Activated T-cell treated with anti-CD3 and anti-CD28 coated beads for 4 hours (primary cell): ENCODE results near the gene ARMH1.
A peak's percentile ranks its signal among the peaks of the same experiment; 100 is the strongest.
"Not testable (repeated sequence)": the region's sequence is repeated elsewhere in the genome, so short reads cannot be mapped to it uniquely, and the experiment has no call there.

Source experiments
- DNase-seq: peaks from one replicate; pipeline ENCODE4 v3.0.0-alpha.2; 2020

The ARMH1 gene

DNA sequence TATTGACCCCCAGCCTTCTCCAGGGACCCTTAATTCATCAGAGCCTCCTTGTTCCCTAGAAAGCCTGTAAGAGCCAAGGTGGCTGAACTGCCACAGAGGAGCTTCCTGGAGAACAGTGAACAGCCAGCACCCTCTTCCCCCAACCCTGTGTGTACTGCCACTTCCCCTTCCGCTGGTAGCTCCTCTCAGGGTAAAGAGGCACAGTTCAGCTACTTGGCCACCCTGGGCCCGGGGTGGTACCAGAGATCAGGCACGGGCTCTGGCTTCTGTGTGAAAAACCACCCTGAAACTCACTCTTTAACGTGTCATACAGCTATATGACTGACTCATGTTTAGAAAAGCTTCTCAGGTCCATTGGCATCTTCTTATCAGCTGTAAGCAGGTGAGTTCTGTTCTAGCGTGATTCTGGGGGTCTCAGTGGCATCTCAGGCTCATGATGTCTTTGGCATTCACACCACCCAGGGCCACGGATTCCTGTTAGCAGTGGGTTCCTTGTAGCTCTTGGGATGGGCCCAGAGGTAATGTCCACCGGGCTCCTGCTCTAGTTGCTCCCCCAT is 22.4 kb downstream of the ARMH1 start:
- DNase-seq: no peak

DNA sequence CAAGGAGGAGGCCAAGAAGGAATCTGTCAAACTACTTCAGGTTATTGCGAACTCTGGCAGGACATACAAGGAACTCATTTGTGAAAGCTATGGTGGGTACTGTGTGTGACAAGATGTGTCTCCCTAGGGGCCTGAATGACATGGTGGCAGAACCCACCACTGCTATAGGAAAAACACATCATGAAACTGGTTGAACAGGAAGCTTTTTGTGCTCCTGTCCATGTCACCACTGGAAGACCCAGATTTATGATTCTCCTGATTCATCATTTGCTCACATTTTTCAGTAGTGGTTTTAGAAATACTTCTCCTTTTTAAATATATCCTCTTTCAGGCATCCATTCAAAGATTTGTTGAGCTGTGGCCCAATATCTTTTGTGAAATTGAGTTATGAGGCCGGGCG is 23.6 kb downstream of the ARMH1 start:
- DNase-seq: no peak

DNA sequence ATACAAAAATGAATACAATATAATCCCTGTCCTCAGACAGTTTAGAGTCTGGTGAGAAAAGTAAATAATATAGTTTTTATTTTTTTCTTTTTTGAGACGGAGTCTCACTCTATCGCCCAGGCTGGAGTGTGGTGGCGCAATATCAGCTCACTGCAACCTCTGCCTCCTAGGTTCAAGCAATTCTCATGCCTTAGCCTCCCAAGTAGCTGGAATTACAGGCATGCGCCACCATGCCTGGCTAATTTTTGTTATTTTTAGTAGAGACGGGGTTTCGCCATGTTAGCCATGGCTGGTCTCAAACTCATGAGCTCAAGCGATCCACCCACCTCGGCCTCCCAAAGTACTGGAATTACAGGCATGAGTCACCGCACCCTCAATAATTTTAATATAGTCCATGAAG is 24.9 kb downstream of the ARMH1 start:
- not testable (repeated sequence) for DNase-seq

DNA sequence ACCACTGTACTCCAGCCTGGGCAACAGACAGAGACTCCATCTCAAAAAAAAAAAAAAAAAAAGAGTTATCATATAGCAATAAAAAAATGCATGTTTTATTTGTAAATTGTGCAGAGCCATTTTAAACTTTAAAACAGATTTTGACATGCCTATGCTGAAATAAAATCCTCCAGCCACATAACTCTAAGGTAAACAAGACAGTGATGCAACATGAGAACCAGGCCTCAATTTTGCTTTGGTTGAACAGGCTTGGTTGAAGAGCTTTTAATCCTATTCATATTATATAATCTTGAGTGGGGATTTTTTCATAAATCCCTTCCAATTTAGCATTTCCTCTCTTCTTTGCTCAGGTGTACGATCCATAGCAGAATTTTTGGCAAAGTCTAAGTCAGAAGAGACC is 26.1 kb downstream of the ARMH1 start:
- DNase-seq: no peak

DNA sequence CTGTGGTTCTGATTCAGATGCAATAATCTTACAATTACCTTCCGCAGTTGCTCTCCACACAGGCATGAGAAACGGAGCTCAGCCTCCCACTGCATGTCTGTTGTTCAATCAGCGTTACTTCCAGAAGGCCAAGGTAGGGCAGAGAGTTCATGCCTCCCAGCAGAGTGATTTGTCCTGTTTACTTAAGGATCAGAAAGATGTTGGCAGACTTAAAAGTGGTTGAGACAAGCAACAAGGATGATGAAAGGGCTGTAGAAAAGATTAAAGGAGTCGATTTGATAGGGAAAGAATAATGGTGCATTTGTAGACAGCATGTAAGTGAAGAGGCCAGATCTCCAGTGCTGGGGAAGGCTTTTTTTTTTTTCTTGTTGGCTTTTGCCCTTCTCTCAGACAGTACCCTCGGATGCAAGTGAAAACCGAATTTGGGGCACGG is 26.6 kb downstream of the ARMH1 start:
- no peak for DNase-seq

DNA sequence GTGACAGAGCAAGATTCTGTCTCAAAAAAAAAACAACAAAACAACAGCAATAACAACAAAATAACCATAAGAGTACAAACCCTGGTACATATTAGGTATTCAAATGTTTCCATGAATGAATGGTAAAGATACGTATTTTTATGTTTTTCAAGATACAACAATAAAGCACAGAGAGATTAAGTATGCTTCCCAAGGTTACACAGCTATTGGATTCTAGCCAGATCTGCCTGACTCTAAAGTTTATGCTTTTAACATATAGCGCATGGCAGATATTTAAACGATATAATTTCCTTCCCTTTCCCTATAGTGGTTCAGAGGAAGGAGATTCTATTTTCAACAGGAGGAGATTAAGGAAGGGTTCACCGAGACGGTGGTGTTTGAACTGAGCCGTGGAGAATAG is 31.0 kb downstream of the ARMH1 start:
- DNase-seq: no peak

DNA sequence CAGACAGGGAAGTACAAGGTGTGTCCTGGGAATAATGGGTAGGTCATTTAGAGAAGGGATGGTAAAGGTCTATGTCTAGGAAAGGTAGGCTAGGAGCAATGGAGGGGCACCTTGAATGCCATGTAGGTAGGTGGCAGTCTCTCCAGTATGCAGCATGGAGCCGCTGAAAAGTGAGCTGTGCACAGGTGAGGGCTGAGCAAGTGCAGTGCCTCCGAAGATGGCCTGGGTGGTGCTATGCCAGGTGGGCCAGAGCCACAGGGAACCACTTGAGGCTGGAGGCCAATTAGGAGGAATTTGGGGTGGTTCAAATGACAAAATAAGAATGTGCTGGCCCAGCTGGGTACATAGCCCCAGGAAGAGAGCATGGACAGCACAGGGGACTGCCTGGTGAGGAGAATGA is 31.4 kb downstream of the ARMH1 start:
- no peak for DNase-seq

DNA sequence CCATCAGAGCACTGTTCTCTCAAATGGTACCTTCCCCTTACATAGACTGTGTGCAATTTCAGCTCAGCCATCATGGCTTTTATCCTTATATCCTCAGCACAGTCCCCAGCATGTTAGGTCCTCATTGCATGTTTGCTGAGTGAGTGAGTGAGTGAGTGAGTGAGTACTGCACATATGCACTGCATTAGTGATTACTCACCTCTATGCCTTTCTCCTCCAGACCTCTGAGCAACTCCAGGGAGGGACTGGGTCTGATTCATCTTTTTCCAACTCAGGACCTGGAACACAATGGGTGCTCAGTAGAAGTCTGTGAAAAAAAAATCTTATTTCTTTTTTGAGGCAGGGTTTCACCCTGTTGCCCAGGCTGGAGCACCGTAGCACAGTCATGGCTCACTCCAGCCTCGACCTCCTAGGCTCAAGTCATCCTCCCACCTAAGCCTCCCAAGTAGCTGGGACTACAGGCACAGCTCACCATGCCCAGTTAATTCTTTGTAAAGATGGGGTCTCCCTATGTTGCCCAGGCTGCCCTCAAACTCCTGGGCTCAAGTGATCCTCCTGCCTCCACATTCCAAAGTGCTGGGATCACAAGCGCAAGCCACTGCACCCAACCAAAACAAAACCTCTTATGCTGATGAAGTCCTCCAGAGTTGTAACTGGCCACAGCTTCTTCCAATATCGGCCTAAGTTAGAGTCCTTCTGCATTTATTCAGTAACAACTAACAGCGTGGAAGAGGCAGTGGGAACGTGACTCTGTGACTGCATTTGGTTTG is 32.8 kb downstream of the ARMH1 start:
- DNase-seq: no peak

DNA sequence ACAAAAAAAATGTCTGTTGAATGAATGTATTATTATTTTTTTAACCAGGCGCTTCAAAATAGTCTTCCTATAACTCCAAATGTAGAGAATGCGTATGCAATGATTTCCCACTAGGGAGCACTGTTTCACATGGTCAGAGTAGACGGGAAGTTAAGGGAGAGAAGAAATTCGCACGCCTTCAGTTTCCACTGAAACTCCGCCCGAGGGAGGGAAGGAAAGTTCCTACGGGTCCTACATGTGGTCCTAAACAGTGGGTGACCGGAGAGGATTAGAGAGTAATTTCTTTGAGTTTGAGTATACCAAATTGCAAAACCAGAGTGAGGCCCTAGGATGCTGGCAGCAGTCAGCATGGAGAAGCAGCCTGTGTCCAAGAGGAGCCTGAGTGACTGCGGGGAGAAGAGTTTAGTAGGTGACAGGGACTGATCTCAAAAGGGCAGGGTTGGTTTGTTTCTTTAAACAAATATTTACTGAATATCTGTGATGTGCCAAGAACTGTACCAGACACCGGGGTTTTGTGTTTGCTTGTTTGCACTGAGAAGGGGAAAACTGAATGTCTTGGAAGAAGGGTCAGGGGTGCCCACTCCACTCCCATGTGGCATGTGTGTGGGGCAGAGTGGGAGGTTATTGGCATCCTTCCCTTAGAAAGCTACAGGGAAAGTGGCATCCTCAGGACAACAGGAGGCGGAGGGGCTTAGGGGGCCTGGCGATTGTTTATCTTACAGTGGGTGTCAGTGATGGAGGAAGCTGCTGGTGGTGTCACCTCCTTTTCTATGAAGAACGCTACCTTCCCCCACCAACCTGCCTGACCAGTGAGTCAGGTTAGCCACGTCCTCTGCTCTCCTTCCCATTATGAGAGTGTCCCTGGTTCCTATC is 33.7 kb downstream of the ARMH1 start:
- no peak for DNase-seq

DNA sequence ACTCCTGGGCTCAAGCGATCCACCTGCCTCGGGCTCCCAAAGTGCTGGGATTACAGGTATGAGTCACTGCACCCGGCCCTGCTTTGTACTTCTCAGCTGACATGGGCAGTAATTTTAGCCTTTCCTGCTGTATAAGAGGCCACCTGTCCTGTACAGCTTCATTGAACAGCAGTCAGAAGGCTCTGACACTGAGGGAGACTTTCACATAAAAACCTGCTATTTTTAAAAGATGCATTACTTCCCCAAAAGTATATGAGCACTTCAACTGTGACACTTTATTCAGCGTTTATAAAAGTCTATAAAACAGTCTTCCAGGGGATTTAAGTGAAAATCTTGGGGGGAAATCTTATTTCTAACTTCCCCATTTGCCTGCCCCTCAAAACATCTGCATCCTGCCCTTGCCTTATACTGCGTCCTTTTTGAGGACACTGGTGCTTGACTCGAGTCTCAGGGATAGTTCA is 38.8 kb downstream of the ARMH1 start:
- DNase-seq: no peak

DNA sequence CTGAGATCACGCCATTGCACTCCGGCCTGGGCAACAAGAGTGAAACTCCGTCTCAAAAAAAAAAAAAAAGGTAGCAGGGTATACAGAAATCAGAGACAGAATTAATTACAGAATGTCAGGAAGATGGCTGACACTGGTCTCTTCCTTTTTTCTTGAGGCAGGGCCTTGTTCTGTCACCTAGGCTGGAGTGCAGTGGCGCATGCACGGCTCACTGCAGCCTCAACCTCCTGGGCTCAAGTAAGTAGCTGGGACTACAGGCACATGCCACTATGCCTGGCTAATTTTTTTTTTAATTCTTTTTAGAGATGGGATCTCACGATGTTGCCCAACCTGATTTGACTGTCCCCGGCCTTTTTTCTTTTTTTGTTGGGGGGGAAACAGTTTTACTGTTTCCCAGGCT is 40.0 kb downstream of the ARMH1 start:
- no peak for DNase-seq

DNA sequence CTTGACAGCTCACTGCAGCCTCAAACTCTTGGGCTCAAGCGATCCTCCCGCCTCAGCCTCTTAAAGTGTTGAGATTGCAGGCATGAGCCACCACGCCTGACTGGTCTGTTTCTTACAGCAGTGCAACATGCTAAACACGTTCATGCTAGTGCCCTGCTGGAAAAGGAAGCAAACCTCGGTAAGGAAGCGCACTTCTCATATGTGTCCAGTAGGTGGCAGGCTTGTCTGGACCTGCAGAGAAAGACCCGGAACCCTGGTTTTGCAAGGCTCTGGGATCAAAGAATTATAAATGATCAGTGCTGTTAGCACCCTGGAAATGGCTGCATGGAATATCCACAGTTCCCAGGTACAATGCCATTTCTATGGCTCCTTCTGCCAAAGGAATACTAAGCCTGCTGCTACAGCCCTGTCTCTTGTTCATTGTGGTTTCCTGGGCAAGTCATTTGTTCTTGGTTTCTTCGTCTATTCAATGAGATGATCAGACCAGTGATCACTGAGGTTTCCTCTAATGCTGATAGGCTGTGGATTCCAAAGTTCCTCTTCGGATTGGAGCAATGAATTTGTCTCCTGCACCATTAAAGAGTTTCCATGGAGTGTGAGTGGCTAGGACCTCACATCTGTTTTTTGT is 40.5 kb downstream of the ARMH1 start:
- peak; percentile 54 for DNase-seq

DNA sequence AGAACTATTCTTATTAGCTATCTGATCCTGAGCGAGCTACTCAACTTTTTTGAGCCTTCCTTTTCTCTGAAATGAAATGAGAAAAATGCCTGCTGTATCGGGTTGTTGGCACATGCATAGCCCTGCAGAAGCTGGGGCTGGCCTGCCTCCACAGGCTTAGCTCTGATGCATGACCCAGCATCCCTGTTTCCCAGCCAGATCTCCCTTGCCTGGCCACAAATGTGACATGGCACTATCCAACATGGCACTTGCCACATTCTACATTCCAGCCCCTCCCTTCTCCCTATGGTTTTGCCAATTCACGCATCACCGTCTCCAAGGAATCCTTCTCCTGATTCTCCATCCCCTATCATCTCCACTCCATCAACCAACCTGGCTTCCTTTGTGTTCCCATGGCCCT is 42.6 kb downstream of the ARMH1 start:
- DNase-seq: no peak

DNA sequence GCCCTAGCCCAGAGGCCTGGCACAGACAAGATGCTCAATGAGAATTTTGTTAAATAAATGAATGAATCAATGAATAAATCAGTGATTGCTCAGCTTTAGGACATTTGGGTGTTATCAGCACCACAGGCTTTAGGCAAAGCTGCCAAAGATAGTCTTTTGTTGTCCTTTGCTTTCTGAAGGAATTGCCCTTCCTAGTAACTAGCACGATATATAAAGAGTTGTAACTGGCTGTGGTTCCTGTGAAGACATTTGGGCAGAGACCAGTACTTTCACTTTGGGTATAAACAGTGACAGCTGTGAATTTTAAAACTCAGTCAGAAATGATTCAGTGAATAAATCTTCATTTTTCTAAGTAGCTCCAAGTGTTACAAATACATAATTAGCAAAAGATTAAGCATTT is 43.1 kb downstream of the ARMH1 start:
- DNase-seq: no peak

DNA sequence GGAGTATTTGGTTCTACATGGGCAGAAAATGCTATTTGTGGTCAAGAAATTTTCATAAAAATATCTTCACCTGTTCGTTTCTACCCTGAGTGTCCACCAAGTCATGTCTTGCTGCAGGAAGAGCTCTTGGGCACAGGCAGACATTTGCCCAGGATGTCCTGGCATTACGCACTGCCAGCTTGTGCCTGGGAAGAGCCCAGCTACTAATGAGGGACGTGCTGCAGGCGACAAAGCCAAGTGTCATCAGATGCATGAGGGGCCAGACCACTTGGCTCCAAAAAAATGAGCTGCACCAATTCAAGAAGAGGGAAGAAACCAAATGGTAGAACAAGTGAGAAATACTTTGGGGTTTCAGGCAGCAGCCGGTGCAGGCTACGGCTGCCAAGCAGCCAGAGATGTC is 43.6 kb downstream of the ARMH1 start:
- no peak for DNase-seq

DNA sequence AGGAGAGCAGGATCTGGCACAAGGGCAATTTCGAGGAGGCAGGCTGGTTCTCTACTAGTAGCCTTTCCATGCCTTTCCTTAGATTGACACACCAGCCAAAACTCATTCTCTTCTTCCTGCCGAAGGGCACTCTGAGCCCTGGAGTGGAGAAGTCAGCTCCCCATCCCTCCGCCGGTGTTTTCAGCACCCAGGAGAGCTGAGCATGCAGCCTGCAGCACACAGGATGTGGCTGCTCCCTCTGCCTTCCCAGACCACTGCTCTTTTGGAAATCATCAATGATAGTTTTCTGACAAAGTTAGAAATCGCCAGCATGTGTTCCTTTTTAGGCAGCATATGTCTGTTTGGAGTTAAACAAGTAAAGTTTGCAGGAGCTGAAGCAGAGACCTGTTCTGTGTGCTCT is 44.8 kb downstream of the ARMH1 start:
- no peak for DNase-seq

DNA sequence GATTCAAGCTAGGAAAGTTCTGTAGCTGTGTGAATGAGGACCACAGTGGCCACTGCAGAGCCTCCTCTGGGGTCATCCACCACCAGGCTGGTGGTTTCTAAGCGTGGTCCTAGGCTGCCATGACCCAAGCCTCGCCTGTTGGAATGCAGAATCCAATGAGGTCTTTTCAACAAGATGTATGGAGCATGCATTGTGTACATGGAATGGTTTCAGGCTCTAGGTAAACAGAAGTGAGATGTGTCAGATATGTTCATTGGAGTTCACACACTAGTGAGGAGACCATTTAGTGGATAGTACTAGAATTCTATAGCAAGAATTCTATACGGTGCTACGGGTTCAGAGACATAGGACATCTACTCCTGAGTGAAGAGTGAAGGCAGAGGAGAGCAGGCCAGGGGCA is 45.8 kb downstream of the ARMH1 start:
- DNase-seq: no peak

DNA sequence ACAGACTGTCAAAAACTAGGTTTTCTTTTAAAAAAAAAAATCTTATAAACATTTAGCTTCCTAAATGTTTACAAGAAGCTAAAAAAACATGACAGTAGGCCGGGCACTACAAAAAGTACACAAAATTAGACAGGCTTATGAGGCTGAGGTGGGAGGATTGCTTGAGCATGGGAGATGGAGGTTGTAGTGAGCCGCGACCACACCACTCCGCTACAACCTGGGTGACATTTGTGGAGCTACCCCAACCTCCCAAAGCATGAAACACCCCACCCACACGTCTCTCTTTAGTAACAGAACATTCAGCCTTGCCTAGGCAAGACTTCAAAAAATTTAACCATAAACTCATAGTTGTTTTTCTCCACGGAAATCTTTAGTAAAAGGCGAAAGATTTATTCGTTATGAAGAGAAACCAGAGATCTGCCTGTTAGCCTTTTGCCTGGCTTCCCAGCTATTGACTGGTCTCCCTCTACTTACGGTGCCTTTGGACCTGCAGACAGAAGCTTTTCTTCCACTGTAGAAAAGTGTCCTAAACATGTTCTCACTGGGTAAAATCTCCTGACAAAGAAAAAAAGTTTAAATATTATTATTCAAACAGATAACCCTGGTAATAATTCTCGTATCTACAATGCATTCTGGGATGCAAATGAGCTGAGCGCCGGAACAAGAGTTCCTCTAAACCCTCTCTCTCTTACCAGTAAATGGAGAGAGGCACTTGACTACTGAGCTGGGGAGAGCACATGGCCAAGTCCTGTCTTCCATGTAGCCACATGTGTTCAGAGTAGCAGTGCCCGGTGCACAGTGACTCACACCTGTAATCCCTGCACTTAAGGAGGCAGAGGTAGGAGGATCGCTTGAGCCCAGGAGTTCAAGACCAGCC is 47.2 kb downstream of the ARMH1 start:
- DNase-seq: peak; percentile 62

DNA sequence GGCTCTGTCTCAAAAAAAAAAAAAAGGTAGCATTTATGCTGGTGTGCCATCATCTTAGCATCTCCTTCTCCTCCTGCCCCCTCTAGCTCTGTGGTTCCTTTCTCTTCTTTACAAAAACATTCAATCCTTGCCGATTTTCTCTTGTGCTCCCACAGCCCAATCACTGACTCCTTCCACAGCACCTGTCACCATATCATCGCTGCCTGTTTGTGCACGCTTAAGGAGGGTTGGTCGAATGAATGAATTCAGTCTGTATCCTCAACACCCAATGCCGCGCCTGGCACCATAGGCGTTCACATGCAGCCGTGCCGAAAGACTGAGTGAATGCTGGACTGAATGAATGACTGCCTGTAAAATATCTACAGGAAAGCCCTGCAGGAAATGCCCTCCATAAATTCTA is 48.5 kb downstream of the ARMH1 start:
- no peak for DNase-seq

DNA sequence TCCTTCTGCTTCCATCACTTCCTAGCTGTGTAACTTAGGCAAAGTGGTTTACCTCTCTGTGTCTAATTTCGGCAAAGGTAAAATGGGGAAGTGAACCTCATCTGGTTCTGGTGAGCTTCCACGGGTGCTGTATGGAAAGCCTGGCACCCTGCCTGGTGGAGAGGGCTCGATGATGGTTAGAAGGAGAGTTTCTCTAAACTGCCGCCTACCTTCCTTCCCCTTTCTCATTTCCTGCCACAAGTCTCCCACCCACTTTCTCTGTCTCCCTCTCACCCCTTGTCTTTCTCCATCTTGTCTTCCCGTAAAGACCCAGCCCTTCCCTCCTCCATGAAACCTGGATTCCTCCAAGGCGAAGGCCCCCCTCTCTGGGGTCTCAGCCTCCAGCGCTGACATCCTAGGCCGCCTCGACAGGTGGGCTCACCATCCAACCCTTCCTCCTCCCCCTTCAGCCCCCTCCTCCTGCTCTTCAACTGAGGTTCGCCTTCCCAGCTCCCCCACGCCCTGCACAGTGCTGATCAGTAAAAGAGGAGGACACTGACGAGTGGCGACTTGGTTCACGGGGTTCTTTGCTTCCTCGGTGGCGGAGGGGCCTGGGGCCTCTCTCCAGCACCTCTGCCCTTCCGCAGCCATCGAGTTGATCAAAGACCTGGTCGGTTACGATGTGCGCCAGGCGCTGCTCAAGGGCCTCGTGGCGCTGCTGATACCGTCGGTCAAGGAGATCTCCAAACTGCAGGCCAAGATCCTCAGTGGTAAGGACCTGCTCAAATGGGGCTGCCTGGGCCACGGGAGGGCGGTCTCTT is 49.2 kb downstream of the ARMH1 start:
- DNase-seq: peak; percentile 26

DNA sequence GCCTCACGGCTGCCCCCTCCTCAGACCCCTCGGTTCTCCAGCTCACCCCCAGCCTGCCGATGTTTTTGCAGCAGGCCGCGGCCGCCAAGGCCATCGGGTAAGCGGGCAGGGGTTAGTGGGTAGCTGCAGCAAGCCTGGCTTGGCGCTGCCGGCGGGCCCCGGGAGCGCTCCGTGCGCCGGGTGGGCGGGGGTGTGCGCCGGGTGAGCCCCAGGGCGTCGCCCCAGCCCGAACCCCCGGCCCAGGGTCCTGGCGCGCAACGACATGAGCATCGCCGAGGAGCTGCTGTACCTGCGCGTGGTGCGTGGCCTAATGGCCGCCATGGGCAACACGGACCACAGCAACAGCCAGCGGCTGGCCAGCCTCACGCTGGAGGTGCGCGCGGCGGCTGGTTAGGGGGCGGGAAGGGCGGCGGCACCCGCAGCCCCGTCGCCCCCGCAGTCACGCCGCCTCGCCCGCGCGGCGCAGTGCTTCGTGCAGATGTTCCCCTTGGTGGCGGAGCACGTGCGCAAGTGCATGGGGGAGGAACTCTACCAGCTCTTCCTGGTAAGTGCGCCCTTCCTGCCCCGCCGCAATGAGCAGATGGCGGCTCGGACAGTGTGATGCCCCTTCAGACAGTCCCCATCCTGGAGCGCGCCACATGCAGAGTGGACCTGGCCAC is 49.9 kb downstream of the ARMH1 start:
- DNase-seq: no peak
